Colonic mucosa (tissue), 4 donors: ENCODE data around the gene ACAA2. TPM values are rescaled to one million over a fixed set of nuclear protein-coding genes. Genes with fewer than 3 reads are reported as not detected.

Experiments used
- DNase-seq: peaks from one replicate; pipeline ENCODE4 v3.0.0-alpha.2; 2020
- H3K27ac ChIP-seq: fragments of 200-600 bp; one replicate; pipeline ENCODE4 v1.8.0; 2021
- H3K27me3 ChIP-seq: fragments of 200-600 bp; one replicate; pipeline ENCODE4 v1.8.0; 2021
- H3K36me3 ChIP-seq: fragments of 200-600 bp; one replicate; pipeline ENCODE4 v1.8.0; 2021
- H3K4me1 ChIP-seq: fragments of 200-600 bp; one replicate; pipeline ENCODE4 v1.8.0; 2021; ENCODE audit warnings: mild to moderate bottlenecking
- H3K4me3 ChIP-seq: fragments of 200-600 bp; one replicate; pipeline ENCODE4 v1.8.0; 2021
- H3K9ac ChIP-seq, 2 donors: one replicate each; pipeline ENCODE4 v1.7.0; 2013; ENCODE audit warnings: control low read depth in 2 of 2, low read depth in 2 of 2, low read length in 2 of 2
- H3K9me3 ChIP-seq: fragments of 200-600 bp; one replicate; pipeline ENCODE4 v1.8.0; 2021
- CTCF ChIP-seq: fragments of 200-600 bp; IDR thresholded peaks from one replicate; pipeline ENCODE4 v1.8.0; 2022; ENCODE audit warnings: antibody characterized with exemption, mild to moderate bottlenecking
- intact Hi-C: fragments of 100-400 bp; cut with DNase I; formaldehyde crosslinking; loops from one replicate; pipeline ENCODE4 v1.14.1; 2022
- total RNA-seq, 2 donors: library from RNA; stranded (reverse); fragmentation: NEBNext Ultra II Directional in 1 of 2; extraction: Animal tissue kit (Norgen Biotek cat#: 25700) in 1 of 2; gene quantifications; one replicate each; pipeline ENCODE4 v1.2.1, GENCODE V29; 2021
- donor health status: healthy.
- donor health status: DM: no; HTN: no; CAD: no.
- donor health status: DM: no; HTN: no; CAD: no.

The ACAA2 gene
- total RNA-seq, 2 donors from 2014 or later = 152 to 276 TPM

- Histone ChIP-seq H3K4me1 (no peaks in the 10 kb centered on the region), H3K4me3 (no peak overlapping the region), H3K9ac (no peak overlapping the region), H3K27ac (no peak overlapping the region), H3K36me3 (peaks cover 14% of the 10 kb centered on the region), H3K9me3 (no peaks in the 10 kb centered on the region), H3K27me3 (no peaks in the 10 kb centered on the region)
- intact Hi-C loops = no loop called here
- no peak for TF ChIP-seq CTCF
- DNase-seq = no peak
Measured at GRCh38 chr18:49833814-49834213, 20.5 kb upstream of the ACAA2 start.

- H3K36me3 ChIP-seq = peaks cover 8% of the 10 kb centered on the region
- no peak for DNase-seq
- no peak overlapping the region for H3K4me3 ChIP-seq
- no peak overlapping the region for H3K27ac ChIP-seq
- no peak for TF ChIP-seq CTCF
- H3K27me3 ChIP-seq = no peaks in the 10 kb centered on the region
- no peak overlapping the region for H3K9ac ChIP-seq
- intact Hi-C loops = no loop called here
- no peaks in the 10 kb centered on the region for H3K9me3 ChIP-seq
- no peaks in the 10 kb centered on the region for H3K4me1 ChIP-seq
Measured at GRCh38 chr18:49832221-49832647, 18.9 kb upstream of the ACAA2 start.

GRCh38 chr18:49827996-49828395 lies 14.7 kb upstream of the ACAA2 start:
- Histone ChIP-seq H3K27me3 (no peaks in the 10 kb centered on the region), H3K4me1 (no peaks in the 10 kb centered on the region), H3K27ac (no peak overlapping the region), H3K9ac (no peak overlapping the region), H3K36me3 (no peaks in the 10 kb centered on the region), H3K4me3 (no peak overlapping the region), H3K9me3 (no peaks in the 10 kb centered on the region)
- TF ChIP-seq CTCF = no peak
- DNase-seq = no peak
- intact Hi-C loops = no loop called here

- H3K27ac ChIP-seq = no peak overlapping the region
- H3K4me1 ChIP-seq = no peaks in the 10 kb centered on the region
- H3K36me3 ChIP-seq = no peaks in the 10 kb centered on the region
- no peaks in the 10 kb centered on the region for H3K9me3 ChIP-seq
- intact Hi-C loops = no loop called here
- DNase-seq = no peak
- H3K9ac ChIP-seq = no peak overlapping the region
- H3K4me3 ChIP-seq = no peak overlapping the region
- H3K27me3 ChIP-seq = no peaks in the 10 kb centered on the region
- no peak for TF ChIP-seq CTCF
Measured at GRCh38 chr18:49819823-49820671, 6.7 kb upstream of the ACAA2 start.

- Histone ChIP-seq H3K36me3 (no peaks in the 10 kb centered on the region), H3K27me3 (no peaks in the 10 kb centered on the region), H3K9me3 (no peaks in the 10 kb centered on the region), H3K27ac (no peak overlapping the region), H3K9ac (no peak overlapping the region), H3K4me1 (no peaks in the 10 kb centered on the region), H3K4me3 (no peak overlapping the region)
- DNase-seq = no peak
- intact Hi-C loops = no loop called here
- TF ChIP-seq CTCF = no peak
Measured at GRCh38 chr18:49819071-49819662, 5.8 kb upstream of the ACAA2 start.
